Anterior cingulate cortex (tissue), 58 donors: Measurements from ENCODE around the gene TMEM120A.
"Not testable (repeated sequence)": the region's sequence is repeated elsewhere in the genome, so short reads cannot be mapped to it uniquely, and the experiment has no call there.

Experiments used
- DNase-seq, 58 donors: peaks; one replicate each; lab custom pipeline; 2025; lab: John Stamatoyannopoulos, UW

TMEM120A gene

DNA sequence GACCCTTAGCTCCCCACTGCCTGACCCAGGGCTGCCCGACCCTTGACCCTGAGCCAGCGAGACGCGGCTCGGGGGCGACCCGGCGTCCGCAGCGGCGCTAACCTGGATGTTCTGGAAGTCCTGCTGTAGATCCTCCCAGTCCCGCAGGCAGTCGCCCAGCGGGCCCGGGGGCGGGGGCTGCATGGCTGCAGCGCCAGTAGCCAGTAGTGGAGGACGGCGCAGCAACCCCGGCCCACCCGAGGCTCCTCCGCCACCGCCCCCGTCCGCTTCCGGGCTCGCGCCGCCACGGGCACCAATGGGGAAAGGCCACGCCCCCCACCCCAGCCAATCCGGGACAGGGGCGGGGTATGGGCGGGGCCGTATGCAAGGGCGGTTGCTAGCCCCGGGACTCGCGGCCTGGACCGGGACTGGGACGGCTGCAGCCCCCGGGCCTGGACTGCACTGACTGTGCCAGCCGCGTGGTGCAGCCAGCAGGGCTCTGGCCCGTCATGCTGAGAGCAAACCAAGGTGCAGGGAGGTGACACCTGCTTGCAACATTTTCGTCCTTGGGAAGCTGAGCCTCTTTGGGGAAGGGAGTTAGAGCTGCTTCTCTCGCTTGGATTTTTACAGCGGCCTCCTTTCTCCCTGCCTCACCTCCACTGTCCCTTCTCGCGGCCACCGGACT, at the start of gene TMEM120A:
Gene TMEM120A, minus strand, starts transcription at position 208 of the 664 bp plus-strand sequence. Its CDS starts 25 bp downstream, at position 183.
- peak; percentile 56 to 98 (median 91) for DNase-seq

GRCh38 chr7:76040126-76040525, 45.7 kb upstream of the TMEM120A start:
- no peak for DNase-seq

DNA sequence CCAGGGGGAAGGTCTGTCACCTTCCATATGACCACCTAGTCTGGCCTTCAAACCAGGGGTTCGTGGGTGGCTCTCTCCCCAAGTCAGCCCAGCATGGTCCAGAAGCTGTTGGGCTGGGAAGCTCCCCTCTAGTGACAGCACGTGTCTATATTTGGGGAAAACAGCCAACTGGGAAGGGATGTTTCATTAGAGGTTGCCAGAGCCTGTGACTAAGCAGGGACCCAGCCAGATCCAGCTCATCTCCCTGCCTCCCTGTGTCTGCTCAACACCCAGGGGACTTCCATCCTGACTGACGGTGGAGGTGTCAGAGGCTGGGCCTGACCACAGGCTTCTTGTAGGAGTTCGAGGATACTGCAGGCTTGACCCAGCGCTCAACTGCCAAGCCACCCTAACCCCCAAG, 42.9 kb upstream of the TMEM120A start:
- DNase-seq: peak in 1 of 58 donors; percentile 3

DNA sequence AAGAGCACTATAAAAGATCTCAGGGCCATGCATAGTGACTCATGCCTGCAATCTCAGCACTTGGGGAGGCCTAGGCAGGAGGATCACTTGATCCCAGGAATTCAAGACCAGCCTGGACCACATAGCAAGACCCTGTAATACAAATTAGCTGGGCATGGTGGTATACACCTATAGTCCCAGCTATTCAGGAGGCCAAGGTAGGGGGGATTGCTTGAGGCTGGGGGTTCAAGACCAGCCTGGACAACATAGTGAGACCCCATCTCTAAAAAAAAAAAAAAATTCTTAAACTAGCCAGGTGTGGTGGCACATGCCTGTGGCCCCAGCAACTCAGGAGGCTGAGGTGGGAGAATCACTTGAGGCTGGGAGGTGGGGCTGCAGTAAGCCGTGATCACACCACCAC, 37.6 kb upstream of the TMEM120A start:
- no peak for DNase-seq

DNA sequence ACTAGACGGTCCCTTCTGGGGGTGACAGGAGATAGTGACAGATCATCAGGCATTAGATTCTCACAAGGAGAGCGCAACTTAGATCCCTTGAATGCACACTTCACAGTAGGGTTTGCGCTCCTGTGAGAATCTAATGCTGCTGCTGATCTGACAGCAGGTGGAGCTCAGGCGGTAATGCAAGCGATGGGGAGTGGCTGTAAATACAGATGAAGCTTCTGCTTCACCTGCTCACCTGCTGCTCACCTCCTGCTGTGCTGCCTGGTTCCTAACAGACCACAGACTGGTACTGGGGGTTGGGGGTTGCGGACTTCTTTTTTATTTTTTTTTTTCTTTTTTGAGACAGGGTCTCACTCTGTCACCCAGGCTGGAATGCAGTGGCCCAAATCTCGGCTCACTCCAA, 35.3 kb upstream of the TMEM120A start:
- not testable (repeated sequence) for DNase-seq

- DNase-seq: peak in 15 of 58 donors; percentile 1 to 44 (median 8)
These were observed 28.6 kb upstream of the TMEM120A start for GRCh38 chr7:76023002-76023401.

DNA sequence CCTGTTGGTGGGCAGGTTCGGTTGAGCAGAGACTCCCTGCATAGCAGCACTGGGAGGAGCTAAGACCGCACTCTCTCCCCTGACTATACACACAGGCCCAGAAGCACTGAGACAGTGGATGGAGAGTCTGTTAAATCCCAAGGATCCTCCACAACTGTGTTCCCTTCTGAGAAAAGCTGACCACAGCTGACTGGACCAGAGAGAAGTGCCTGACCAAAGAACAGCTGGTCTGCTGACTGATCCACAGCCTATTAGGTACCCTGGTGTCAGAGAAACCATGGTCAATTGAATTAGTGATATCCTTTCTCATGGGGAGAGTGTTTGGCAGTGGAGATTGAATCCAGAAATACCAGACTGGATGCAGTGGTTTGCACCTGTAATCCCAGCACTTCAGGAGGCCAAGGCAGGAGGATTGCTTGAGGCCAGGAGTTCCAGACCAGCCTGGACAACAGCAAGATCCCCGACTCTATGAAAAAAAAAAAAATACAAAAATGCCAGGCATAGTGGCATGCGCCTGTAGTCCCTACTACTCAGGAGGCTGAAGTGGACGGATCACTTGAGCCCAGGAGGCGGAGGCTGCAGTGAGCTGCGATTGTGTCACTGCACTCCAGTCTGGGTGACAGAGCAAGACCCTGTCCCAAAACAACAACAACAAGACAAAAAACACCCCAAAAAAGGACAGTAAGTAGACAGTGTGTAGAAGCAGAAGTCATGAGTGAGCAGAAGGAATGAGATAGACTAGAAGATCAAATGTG, 27.8 kb upstream of the TMEM120A start:
- no peak for DNase-seq

GRCh38 chr7:76020031-76020714, 25.8 kb upstream of the TMEM120A start:
- peak in 49 of 58 donors; percentile 2 to 80 (median 28) for DNase-seq

DNA sequence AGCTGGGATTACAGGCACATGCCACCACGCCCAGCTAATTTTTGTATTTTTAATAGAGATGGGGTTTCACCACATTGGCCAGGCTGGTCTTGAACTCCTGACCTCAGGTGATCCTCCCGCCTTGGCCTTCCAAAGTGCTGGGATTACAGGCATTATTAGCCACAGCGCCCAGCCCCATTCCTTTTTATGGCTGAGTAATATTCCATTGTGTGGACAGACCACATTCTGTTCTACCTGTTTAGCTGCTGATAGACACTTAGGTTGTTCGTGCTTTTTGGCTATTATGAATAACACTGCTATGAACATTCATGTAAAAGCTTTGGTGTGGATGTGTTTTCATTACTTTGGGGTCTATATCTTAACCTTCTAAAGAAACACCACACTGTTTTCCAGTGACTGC, 24.1 kb upstream of the TMEM120A start:
- not testable (repeated sequence) for DNase-seq

GRCh38 chr7:76016191-76016947, 22.0 kb upstream of the TMEM120A start:
- DNase-seq: no peak

GRCh38 chr7:76011442-76011861, 17.1 kb upstream of the TMEM120A start:
- no peak for DNase-seq

DNA sequence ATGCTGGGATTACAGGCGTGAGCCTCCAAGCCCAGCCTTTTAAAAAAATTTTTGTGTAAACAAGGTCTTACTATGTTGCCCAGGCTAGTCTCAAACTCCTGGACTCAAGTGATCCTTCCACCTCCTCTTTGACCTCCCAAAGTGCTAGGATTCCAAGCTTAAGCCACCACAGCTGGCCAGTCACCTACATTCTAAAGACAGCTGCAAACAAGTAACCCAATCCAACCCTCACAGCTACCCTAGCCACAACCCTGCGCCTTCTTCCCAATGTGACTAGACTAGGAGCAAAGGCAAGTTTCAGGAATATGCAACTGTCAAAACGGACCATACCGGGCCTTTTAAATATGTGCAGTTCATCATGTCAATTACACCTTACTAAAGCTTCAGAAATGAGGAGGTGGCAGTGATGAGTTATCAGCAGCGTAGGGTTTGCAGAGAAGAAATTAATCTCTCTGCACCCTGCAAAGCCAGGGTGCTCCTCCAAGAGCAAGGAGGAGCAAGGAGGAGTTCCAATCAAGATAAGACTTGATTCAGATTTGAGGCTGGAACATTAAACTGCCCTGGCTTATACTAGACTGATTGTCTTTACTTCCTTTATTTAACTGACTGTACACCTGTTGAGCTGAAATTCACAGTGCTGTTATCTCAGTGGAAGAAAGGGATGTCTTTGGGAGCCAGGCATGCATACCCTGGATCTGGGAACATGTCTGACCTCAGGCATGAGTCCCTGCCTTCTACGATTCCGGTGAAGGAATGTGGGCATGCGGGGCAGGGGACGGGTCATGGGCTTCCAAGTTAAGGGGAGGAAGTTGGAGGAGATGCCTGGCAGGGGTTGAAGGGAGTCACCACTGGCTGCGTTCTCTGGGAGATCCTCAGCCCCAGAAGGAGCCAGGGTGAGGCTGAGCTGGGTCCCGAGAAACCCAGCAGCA, 15.5 kb upstream of the TMEM120A start:
- no peak for DNase-seq

DNA sequence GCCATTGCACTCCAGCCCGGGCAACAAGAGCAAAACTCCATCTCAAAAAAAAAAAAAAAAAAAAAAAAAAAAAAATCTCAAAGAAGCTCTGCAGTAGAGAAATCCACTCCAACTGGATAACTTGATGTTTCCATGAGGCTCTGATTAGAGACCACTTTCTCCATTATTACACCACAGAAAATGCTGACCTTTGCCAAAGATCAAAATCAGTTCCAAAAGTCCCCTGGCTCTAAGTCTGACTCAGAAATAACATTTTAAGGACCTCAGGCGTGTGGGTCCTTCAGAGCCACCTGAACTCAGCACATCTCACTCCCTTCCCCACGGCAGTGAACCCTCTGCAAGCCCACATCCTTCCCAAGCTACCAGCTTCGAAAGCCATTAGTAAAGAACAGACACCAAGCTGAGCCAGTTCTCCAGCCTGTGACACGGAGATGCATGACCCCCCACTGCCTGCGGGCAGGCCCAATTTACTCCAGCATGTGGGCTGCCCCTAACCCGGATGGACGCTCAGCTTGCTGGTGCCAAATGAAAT, 13.8 kb upstream of the TMEM120A start:
- DNase-seq: no peak

- DNase-seq: not testable (repeated sequence)
These were observed 10.6 kb upstream of the TMEM120A start for GRCh38 chr7:76005004-76005403.

DNA sequence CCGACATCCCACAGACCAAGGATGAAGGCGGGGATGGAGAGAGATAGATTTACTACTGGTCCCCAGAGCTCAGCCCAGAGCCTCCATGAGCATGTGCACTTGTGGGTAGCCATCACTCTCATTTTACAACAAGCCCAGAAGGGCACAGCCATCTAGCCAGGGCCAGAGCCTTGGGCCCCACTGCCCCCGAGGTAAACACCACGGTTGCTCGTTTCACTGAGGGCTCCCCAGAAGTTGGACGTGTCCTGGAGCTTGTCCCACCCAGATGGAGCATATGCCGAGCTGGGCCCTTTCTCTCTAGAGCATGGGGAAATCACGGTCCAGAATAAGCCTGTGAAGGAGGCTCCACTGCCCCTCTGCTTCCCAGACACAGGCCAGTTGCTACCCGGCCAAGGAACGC, 9.0 kb upstream of the TMEM120A start:
- DNase-seq: no peak

GRCh38 chr7:76002822-76003221, 8.4 kb upstream of the TMEM120A start:
- no peak for DNase-seq

DNA sequence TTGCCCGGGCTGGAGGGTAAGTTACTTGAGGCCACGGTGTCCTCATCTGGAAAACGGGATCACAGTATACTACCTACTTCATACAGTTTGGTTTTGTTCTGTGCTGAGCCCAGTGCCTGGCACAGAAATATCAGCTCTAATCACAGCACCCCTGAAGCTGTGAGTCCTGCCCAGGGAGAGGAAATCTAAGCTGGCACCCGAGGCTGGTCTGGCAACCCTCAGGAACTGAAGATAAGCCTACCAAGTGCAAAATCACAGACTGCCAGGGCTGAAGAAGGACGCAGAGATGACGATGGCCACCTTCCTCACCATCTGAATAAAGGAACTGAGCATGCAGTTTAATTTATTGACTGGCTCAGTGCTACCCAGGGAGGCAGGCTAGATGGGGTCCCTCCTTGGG, 7.7 kb upstream of the TMEM120A start:
- DNase-seq: no peak

DNA sequence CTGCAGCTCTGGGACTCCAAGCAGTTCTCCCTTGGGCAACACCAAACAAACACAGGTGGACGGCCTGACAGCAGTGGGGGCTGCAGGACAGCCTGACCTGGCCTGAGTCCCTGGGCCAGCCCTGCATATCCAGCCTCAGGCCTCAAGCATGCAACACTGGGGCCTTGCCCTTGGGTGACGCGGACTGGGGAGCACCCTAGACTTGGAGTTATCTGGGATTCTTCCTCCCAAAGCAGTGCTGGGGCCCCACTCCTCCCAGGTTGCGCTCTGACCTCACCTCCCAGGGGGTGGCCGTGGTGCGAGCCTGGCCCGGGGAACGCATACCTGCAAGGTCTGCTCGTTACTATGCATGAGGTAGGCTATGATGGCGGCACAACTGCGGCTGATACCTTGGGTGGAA, 6.2 kb upstream of the TMEM120A start:
- DNase-seq: no peak

DNA sequence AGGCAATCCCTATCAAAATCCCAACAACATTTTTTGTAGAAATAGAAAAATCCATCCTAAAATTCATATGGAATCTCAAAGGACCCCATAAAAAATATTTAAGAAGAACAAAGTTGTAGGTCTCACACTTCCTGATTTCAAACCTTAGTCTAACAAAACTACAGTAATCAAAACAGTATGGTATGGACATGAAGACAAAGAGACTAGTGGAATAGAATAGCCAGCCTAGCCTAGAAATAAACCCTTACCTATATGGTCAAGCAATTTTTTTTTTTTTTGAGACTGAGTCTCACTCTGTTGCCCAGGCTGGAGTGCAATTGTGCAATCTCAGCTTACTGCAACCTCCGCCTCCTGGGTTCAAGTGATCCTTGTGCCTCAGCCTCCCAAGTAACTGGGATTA, 3.6 kb upstream of the TMEM120A start:
- DNase-seq: no peak
